H9 (cell line): ENCODE measurements around the gene GNPAT. TPM values are rescaled to one million over a fixed set of nuclear protein-coding genes. Genes with fewer than 3 reads are reported as not detected.

ENCODE experiments used
- DNase-seq: peaks from one replicate; pipeline ENCODE4 v3.0.0-alpha.2; 2017
- H2AFZ ChIP-seq: one replicate; pipeline ENCODE4 v1.6.1; 2013; ENCODE audit warnings: mild to moderate bottlenecking, low read length, control low read depth, moderate library complexity
- H2AK5ac ChIP-seq: 2 replicates; pipeline ENCODE4 v1.6.1; 2013; ENCODE audit warnings: low read length, control low read depth, mixed read lengths; ENCODE audit not compliant: insufficient read length
- H2BK120ac ChIP-seq: one replicate; pipeline ENCODE4 v1.6.1; 2013; ENCODE audit warnings: low read depth, mild to moderate bottlenecking, low read length, control low read depth, inconsistent platforms; ENCODE audit not compliant: poor library complexity, severe bottlenecking
- H2BK12ac ChIP-seq: 2 replicates; pipeline ENCODE4 v1.6.1; 2013; ENCODE audit warnings: low read length, control low read depth, mixed read lengths, low read depth; ENCODE audit not compliant: insufficient read length
- H2BK15ac ChIP-seq: 2 replicates; pipeline ENCODE4 v1.6.1; 2013; ENCODE audit warnings: low read depth, low read length, control low read depth
- H2BK20ac ChIP-seq: one replicate; pipeline ENCODE4 v1.6.1; 2013; ENCODE audit warnings: low read depth, mild to moderate bottlenecking, low read length, control low read depth, inconsistent platforms; ENCODE audit not compliant: poor library complexity, severe bottlenecking
- H2BK5ac ChIP-seq: 2 replicates; pipeline ENCODE4 v1.6.1; 2013; ENCODE audit warnings: low read length, control low read depth, mixed read lengths; ENCODE audit not compliant: insufficient read length
- H3K14ac ChIP-seq: 2 replicates; pipeline ENCODE4 v1.6.1; 2013; ENCODE audit warnings: low read length, control low read depth; ENCODE audit not compliant: insufficient read depth
- H3K18ac ChIP-seq: 2 replicates; pipeline ENCODE4 v1.6.1; 2013; ENCODE audit warnings: low read depth, mild to moderate bottlenecking, mixed read lengths, low read length, control low read depth; ENCODE audit not compliant: insufficient read length
- H3K23ac ChIP-seq: 2 replicates; pipeline ENCODE4 v1.6.1; 2013; ENCODE audit warnings: low read length, control low read depth, mixed read lengths, low read depth; ENCODE audit not compliant: insufficient read length
- H3K23me2 ChIP-seq: 2 replicates; pipeline ENCODE4 v1.6.1; 2013; ENCODE audit warnings: low read depth, mild to moderate bottlenecking, mixed read lengths, low read length, control low read depth; ENCODE audit not compliant: insufficient read length, poor library complexity, severe bottlenecking
- H3K27ac ChIP-seq: 2 replicates; pipeline ENCODE4 v1.5.1; 2013; ENCODE audit warnings: low read length, control low read depth, mixed read lengths, low read depth; ENCODE audit not compliant: insufficient read length
- H3K27me3 ChIP-seq: 2 replicates; pipeline ENCODE4 v1.6.1; 2013; ENCODE audit warnings: low read length, control low read depth, inconsistent platforms; ENCODE audit not compliant: insufficient read depth
- H3K4ac ChIP-seq: 2 replicates; pipeline ENCODE4 v1.6.1; 2013; ENCODE audit warnings: low read depth, mild to moderate bottlenecking, control low read depth, inconsistent platforms, low read length, moderate library complexity
- H3K4me1 ChIP-seq: 2 replicates; pipeline ENCODE4 v1.6.1; 2013; ENCODE audit warnings: low read length, control low read depth, inconsistent platforms; ENCODE audit not compliant: insufficient read depth
- H3K4me2 ChIP-seq: 2 replicates; pipeline ENCODE4 v1.6.1; 2013; ENCODE audit warnings: low read length, control low read depth, mixed read lengths; ENCODE audit not compliant: insufficient read length, insufficient read depth
- H3K56ac ChIP-seq: 2 replicates; pipeline ENCODE4 v1.6.1; 2013; ENCODE audit warnings: low read depth, mild to moderate bottlenecking, mixed read lengths, low read length, control low read depth; ENCODE audit not compliant: insufficient read length
- H3K79me1 ChIP-seq: 2 replicates; pipeline ENCODE4 v1.6.1; 2013; ENCODE audit warnings: low read depth, mild to moderate bottlenecking, moderate library complexity, low read length, control low read depth, inconsistent platforms; ENCODE audit not compliant: insufficient read depth, poor library complexity, severe bottlenecking
- H3K79me2 ChIP-seq: 2 replicates; pipeline ENCODE4 v1.6.1; 2013; ENCODE audit warnings: low read length, control low read depth, inconsistent platforms; ENCODE audit not compliant: insufficient read depth
- H3K9ac ChIP-seq: 2 replicates; pipeline ENCODE4 v1.6.1; 2013; ENCODE audit warnings: low read length, control low read depth, mixed read lengths; ENCODE audit not compliant: insufficient read length; ENCODE audit errors: extremely low read depth
- H3K9me3 ChIP-seq: one replicate; pipeline ENCODE4 v1.6.1; 2013; ENCODE audit warnings: low read depth, low read length, inconsistent platforms; ENCODE audit not compliant: control insufficient read depth
- H3T11ph ChIP-seq: one replicate; pipeline ENCODE4 v1.6.1; 2013; ENCODE audit warnings: mild to moderate bottlenecking, low read length, control low read depth, inconsistent platforms
- H4K20me1 ChIP-seq: one replicate; pipeline ENCODE4 v1.6.1; 2013; ENCODE audit not compliant: control insufficient read depth, insufficient read length, insufficient read depth
- H4K5ac ChIP-seq: 2 replicates; pipeline ENCODE4 v1.6.1; 2013; ENCODE audit warnings: low read depth, mild to moderate bottlenecking, mixed read lengths, low read length, control low read depth; ENCODE audit not compliant: insufficient read length
- H4K8ac ChIP-seq: replicated peaks from 2 replicates; pipeline ENCODE4 v1.6.1; 2013; ENCODE audit warnings: low read length, control low read depth, mixed read lengths, low read depth; ENCODE audit not compliant: insufficient read length
- H4K91ac ChIP-seq: 2 replicates; pipeline ENCODE4 v1.6.1; 2013; ENCODE audit warnings: low read depth, mild to moderate bottlenecking, moderate library complexity, mixed read lengths, low read length, control low read depth; ENCODE audit not compliant: insufficient read length
- H3K27ac Mint-ChIP-seq, 3 experiments: 2 replicates in 2 of 3; 3 replicates in 1 of 3; pipeline ENCODE4 v1.8.0; 2020 to 2021; ENCODE audit warnings: mixed read lengths in 3 of 3, mild to moderate bottlenecking in 1 of 3, moderate library complexity in 1 of 3
- H3K27me3 Mint-ChIP-seq: 2 replicates; pipeline ENCODE4 v1.8.0; 2021; ENCODE audit warnings: low read depth, mild to moderate bottlenecking, moderate library complexity, mixed read lengths
- H3K36me3 Mint-ChIP-seq, 3 experiments: 2 replicates in 2 of 3; 3 replicates in 1 of 3; pipeline ENCODE4 v1.8.0; 2020 to 2021; ENCODE audit warnings: low read depth in 3 of 3, mixed read lengths in 3 of 3; ENCODE audit not compliant: insufficient read depth in 1 of 3
- H3K4me1 Mint-ChIP-seq, 2 experiments: 2 replicates each; pipeline ENCODE4 v1.8.0; 2020; ENCODE audit warnings: mixed read lengths in 2 of 2
- H3K4me3 Mint-ChIP-seq, 2 experiments: 2 replicates in 1 of 2; 3 replicates in 1 of 2; pipeline ENCODE4 v1.8.0; 2020 to 2021; ENCODE audit warnings: mild to moderate bottlenecking in 2 of 2, mixed read lengths in 2 of 2, moderate library complexity in 1 of 2
- H3K9me3 Mint-ChIP-seq, 2 experiments: 2 replicates in 1 of 2; 3 replicates in 1 of 2; pipeline ENCODE4 v1.8.0; 2020; ENCODE audit warnings: mild to moderate bottlenecking in 2 of 2, mixed read lengths in 2 of 2, moderate library complexity in 1 of 2
- CTCF ChIP-seq: fragments of 200-600 bp; sonication (generic); conservative IDR thresholded peaks from 3 replicates; pipeline ENCODE4 v1.8.0; 2021; ENCODE audit warnings: antibody characterized with exemption, mild to moderate bottlenecking
- WGBS: extraction: QIAGEN DNeasy Blood & Tissue Kit; methylation state at CpG from one replicate; pipeline ENCODE4 v1.1.7; 2013; ENCODE audit warnings: missing lambda C conversion rate, low lambda C conversion rate, mixed read lengths; ENCODE audit not compliant: insufficient read length; ENCODE audit errors: extremely low coverage; 5-methylcytosine and 5-hydroxymethylcytosine counted together
- total RNA-seq: library from RNA; stranded (reverse); gene quantifications from 2 replicates; pipeline ENCODE4 v1.2.1, GENCODE V29; 2021

GNPAT gene
- total RNA-seq, 1 experiment from 2014 or later, result 38.1 TPM

- Histone ChIP-seq H3K56ac (no peak overlapping the region), H3K27ac (no peak overlapping the region), H3T11ph (no peak overlapping the region), H3K4me1 (no peaks in the 10 kb centered on the region), H3K79me2 (no peaks in the 10 kb centered on the region), H3K9ac (no peak overlapping the region), H4K5ac (no peak overlapping the region), H3K18ac (no peak overlapping the region), H2BK12ac (no peak overlapping the region), H4K91ac (no peak overlapping the region), H2BK120ac (no peak overlapping the region), H3K9me3 (no peaks in the 10 kb centered on the region), H3K27me3 (no peaks in the 10 kb centered on the region), H3K23ac (no peak overlapping the region), H2BK5ac (no peak overlapping the region), H3K23me2 (no peaks in the 10 kb centered on the region), H3K4me2 (no peak overlapping the region), H4K8ac (no peak overlapping the region), H2BK20ac (no peak overlapping the region), H2AK5ac (no peak overlapping the region), H3K79me1 (no peaks in the 10 kb centered on the region), H2BK15ac (no peak overlapping the region), H2AFZ (no peak overlapping the region), H3K4ac (no peak overlapping the region), H4K20me1 (no peaks in the 10 kb centered on the region), H3K14ac (no peak overlapping the region)
- peaks cover 0 to 8% of the 10 kb centered on the region in 2 experiments; a peak in 2 of 4 replicates for H3K4me1 Mint-ChIP-seq
- no peak overlapping the region for H3K4me3 Mint-ChIP-seq
- peaks cover 2% of the 10 kb centered on the region for H3K27me3 Mint-ChIP-seq
- TF ChIP-seq CTCF, result no peak
- WGBS, result no CpG with 5 or more reads among the region's 7 CpGs
- H3K27ac Mint-ChIP-seq, result no peak overlapping the region
- peaks cover 0 to 24% (median 8%) of the 10 kb centered on the region in 3 experiments; a peak in 6 of 7 replicates for H3K36me3 Mint-ChIP-seq
- no peak for DNase-seq
- H3K9me3 Mint-ChIP-seq, result peaks cover 0 to 3% of the 10 kb centered on the region in 2 experiments; a peak in 2 of 5 replicates
These were observed 38.7 kb downstream of the GNPAT start for GRCh38 chr1:231279683-231280082.
